Ovary (tissue), 10 donors: ENCODE data around the gene FAM187B. TPM values are rescaled to one million over a fixed set of nuclear protein-coding genes. Genes with fewer than 3 reads are reported as not detected.
A peak's percentile ranks its signal among the peaks of the same experiment; 100 is the strongest.

Source experiments
- DNase-seq, 5 donors: peaks; one replicate each; pipeline ENCODE4 v3.0.0-alpha.2; 2019 to 2020
- H3K27ac ChIP-seq, 2 donors: fragments of 200-600 bp; one replicate each; pipeline versions ENCODE4 v1.5.1 to v1.8.0; 2019 to 2022
- H3K27me3 ChIP-seq: fragments of 200-600 bp; one replicate; pipeline ENCODE4 v1.8.0; 2022
- H3K36me3 ChIP-seq: fragments of 200-600 bp; sonication (generic); one replicate; pipeline ENCODE4 v1.5.1; 2019
- H3K4me1 ChIP-seq: one replicate; pipeline ENCODE4 v1.8.1; 2013; ENCODE audit warnings: mild to moderate bottlenecking, moderate library complexity; ENCODE audit not compliant: insufficient read depth
- H3K4me3 ChIP-seq: fragments of 200-600 bp; sonication (generic); one replicate; pipeline ENCODE4 v1.5.1; 2017
- H3K9me3 ChIP-seq, 2 donors: fragments of 200-600 bp in 1 of 2; sonication (generic) in 1 of 2; one replicate each; pipeline versions ENCODE4 v1.5.1 to v1.8.1; 2013 to 2019; ENCODE audit warnings: mild to moderate bottlenecking in 1 of 2, moderate library complexity in 1 of 2
- CTCF ChIP-seq, 3 donors: fragments of 450-650 bp in 2 of 3; fragments of 200-600 bp in 1 of 3; IDR thresholded peaks; one replicate each; pipeline versions ENCODE4 v1.5.1 to v1.8.0; 2016 to 2022; ENCODE audit warnings: antibody characterized with exemption in 3 of 3, mild to moderate bottlenecking in 1 of 3
- EP300 ChIP-seq: sonication (generic); formaldehyde crosslinking; IDR thresholded peaks from one replicate; pipeline ENCODE4 v1.6.1; 2017; ENCODE audit warnings: antibody characterized with exemption
- POLR2A ChIP-seq: fragments of 450-650 bp; IDR thresholded peaks from one replicate; pipeline ENCODE4 v1.6.1; 2017; ENCODE audit warnings: antibody characterized with exemption, mild to moderate bottlenecking, moderate library complexity
- WGBS, 3 donors: extraction: QIAGEN DNeasy Blood & Tissue Kit in 1 of 3; methylation state at CpG; one replicate each; pipeline versions ENCODE4 v1.1.5 to v1.1.7; 2013 to 2017; 5-methylcytosine and 5-hydroxymethylcytosine counted together
- intact Hi-C, 4 donors: fragments of 100-400 bp; cut with DNase I; formaldehyde crosslinking; loops; one replicate each; pipeline versions ENCODE4 v1.11.0 to v1.15.1; 2022 to 2023
- long read RNA-seq, 3 donors: library from polyadenylated mRNA in 2 of 3; unstranded in 2 of 3; transcript quantifications; one replicate each; pipeline ENCODE4 v2.0.0 and lab custom pipeline, GENCODE V29; 2021 to 2026
- polyA plus RNA-seq, 2 donors: library from polyadenylated mRNA; stranded (reverse); fragments of 200-250 nt in 1 of 2; fragments of 350-450 nt in 1 of 2; fragmentation: Illumina TruSeq in 1 of 2; extraction: RNeasy Lipid Tissue Mini Kit (QIAGEN cat#74804) in 1 of 2; gene quantifications; one replicate each; pipeline ENCODE4 v1.2.3, GENCODE V29; 2013 to 2014
- total RNA-seq, 7 donors: library from RNA; depleted of rRNA in 2 of 7; stranded (reverse); fragments of >200 nt in 2 of 7; fragmentation: NEBNext Ultra II Directional in 3 of 7; extraction: Animal tissue kit (Norgen Biotek cat#: 25700) in 3 of 7; gene quantifications; one replicate each; pipeline versions ENCODE4 v1.1.0 to v1.2.4, GENCODE V29; 2016 to 2023
- donor health status: DM: no; HTN: no; CAD: no; lungs with moderate emphysema.
- donor health status: DM: no; HTN: no; CAD: no.
- donor health status: Bipolar disorder and iron deficiency.
- donor health status: DM: yes; HTN: yes; CAD: no.
- donor health status: DM: no; HTN: no; CAD: no.
- donor health status: DM: yes; HTN: yes; CAD: no.

Gene FAM187B
- total RNA-seq = not detected
- polyA plus RNA-seq = under 1 TPM in 1 of 2 donors, not detected in 1; 0.06 TPM
- long read RNA-seq, donor 1 = 0 reads
- long read RNA-seq, donor 2, partial matches to known transcripts = 112 of 112 reads
- long read RNA-seq, donor 2, other reads (novel, unspliced or antisense) = 0 of 112 reads
- long read RNA-seq, donor 3 = 0 reads

- Histone ChIP-seq H3K4me3 (no peak within 1 kb of the TSS), H3K27me3 (no peaks in the 10 kb centered on the region), H3K36me3 (no peaks in the 10 kb centered on the region), H3K4me1 (no peaks in the 10 kb centered on the region), H3K27ac (no peak within 1 kb of the TSS), H3K9me3 (no peaks in the 10 kb centered on the region)
- no peak for TF ChIP-seq CTCF (IDR thresholded peaks at IDR 0.05)
- no peak for TF ChIP-seq POLR2A
- no peak for TF ChIP-seq EP300
- intact Hi-C loops = no loop called here
- no peak for DNase-seq
- 83 to 88% (median 86%) methylated on average over 10 to 14 of the region's 14 CpGs for WGBS, 3 donors
These were observed at the start of gene FAM187B for GRCh38 chr19:35228177-35228930. Gene FAM187B, minus strand, starts transcription at chr19:35228739. Its CDS starts 59 bp downstream, at chr19:35228680.

- H3K27me3 ChIP-seq = no peaks in the 10 kb centered on the region
- intact Hi-C loops = loop anchor here in 1 of 4 donors (10.0 kb wide), 1 partner anchor 68 kb away; the partner anchor contains the start of gene FFAR1
- 90 to 91% (median 91%) methylated on average over 28 of the region's 28 CpGs for WGBS, 3 donors
- peak overlapping the region in 1 of 2 donors; percentile 87 for H3K27ac ChIP-seq
- peaks cover 21% of the 10 kb centered on the region for H3K4me1 ChIP-seq
- TF ChIP-seq EP300 = no peak
- no peak for DNase-seq
- no peaks in the 10 kb centered on the region for H3K36me3 ChIP-seq
- no peak overlapping the region for H3K4me3 ChIP-seq
- no peaks in the 10 kb centered on the region for H3K9me3 ChIP-seq
These were observed 48.3 kb upstream of the FAM187B start for GRCh38 chr19:35276706-35277281.

GRCh38 chr19:35274323-35274722, 45.8 kb upstream of the FAM187B start:
- intact Hi-C loops = loop anchor here in 3 of 4 donors (5.0 to 10.0 kb wide), 6 partner anchors 33 to 218 kb away; partner anchors contain the start of genes FFAR1 (in 2 of the 3) and KRTDAP (in 1 of the 3)
- WGBS, 3 donors = 88 to 91% (median 90%) methylated on average over 5 of the region's 5 CpGs

GRCh38 chr19:35273686-35274259, 45.2 kb upstream of the FAM187B start:
- no peak for DNase-seq
- Histone ChIP-seq H3K9me3 (no peaks in the 10 kb centered on the region), H3K4me3 (no peak overlapping the region), H3K27ac (peak overlapping the region in 1 of 2 donors; percentile 31), H3K4me1 (peaks cover 3% of the 10 kb centered on the region), H3K27me3 (no peaks in the 10 kb centered on the region), H3K36me3 (no peaks in the 10 kb centered on the region)
- WGBS, 3 donors = 73 to 81% (median 76%) methylated on average over 14 of the region's 14 CpGs
- intact Hi-C loops = loop anchor here in 3 of 4 donors (5.0 to 10.0 kb wide), 6 partner anchors 34 to 219 kb away; partner anchors contain the start of genes FFAR1 (in 2 of the 3) and KRTDAP (in 1 of the 3)
- no peak for TF ChIP-seq CTCF (IDR thresholded peaks at IDR 0.05)
- TF ChIP-seq POLR2A = no peak
- no peak for TF ChIP-seq EP300

More at GRCh38 chr19:35274323-35274722, 45.8 kb upstream of the FAM187B start:
- H3K36me3 ChIP-seq = no peaks in the 10 kb centered on the region
- no peaks in the 10 kb centered on the region for H3K9me3 ChIP-seq
- H3K4me3 ChIP-seq = no peak overlapping the region
- no peaks in the 10 kb centered on the region for H3K27me3 ChIP-seq
- no peak for DNase-seq
- peaks cover 7% of the 10 kb centered on the region for H3K4me1 ChIP-seq
- TF ChIP-seq EP300 = no peak
- TF ChIP-seq CTCF (IDR thresholded peaks at IDR 0.05) = no peak
- no peak for TF ChIP-seq POLR2A
- H3K27ac ChIP-seq = no peak overlapping the region
